IMR-90 (cell line): ENCODE results near the gene AHI1. TPM values are rescaled to one million over a fixed set of nuclear protein-coding genes. Genes with fewer than 3 reads are reported as not detected.

Experiments
- ATAC-seq: fragments of 200-7000 bp; cut with Tn5 transposase; 2 replicates; pipeline ENCODE4 v1.9.1; 2020; ENCODE audit warnings: low read depth, mild to moderate bottlenecking, moderate library complexity
- BruUV-seq: library from RNA; stranded (reverse); fragments of 400-500 nt; replicated peaks from 2 replicates; lab custom pipeline; 2021; lab: Mats Ljungman, UMichigan
- CTCF ChIA-PET: fragments of 300-600 bp; formaldehyde crosslinking; extraction: SDS; loops from one replicate; lab custom pipeline; 2021; ENCODE audit warnings: antibody characterized with exemption; lab: Yijun Ruan, JAX
- POLR2A ChIA-PET: fragments of 300-600 bp; sonication (Branson Sonifier 250); formaldehyde crosslinking; loops from one replicate; lab custom pipeline; 2022; ENCODE audit warnings: antibody characterized with exemption; ENCODE audit not compliant: unreplicated experiment; lab: Charles Lee
- DNase-seq: peaks from one replicate; pipeline ENCODE4 v3.0.0; 2013
- H2AFZ ChIP-seq: replicated peaks from 2 replicates; pipeline ENCODE3; 2013; ENCODE audit warnings: low read length, mild to moderate bottlenecking; ENCODE audit not compliant: poor library complexity
- H2AK5ac ChIP-seq: 2 replicates; pipeline ENCODE4 v1.6.1; 2013; ENCODE audit warnings: low read depth, low read length, inconsistent platforms
- H2AK9ac ChIP-seq: replicated peaks from 2 replicates; pipeline ENCODE3; 2013; ENCODE audit warnings: mild to moderate bottlenecking, low read depth, low read length, moderate library complexity; ENCODE audit not compliant: poor library complexity
- H2BK120ac ChIP-seq: 2 replicates; pipeline ENCODE4 v1.6.1; 2013; ENCODE audit warnings: low read depth, low read length, inconsistent platforms
- H2BK15ac ChIP-seq: 3 replicates; pipeline ENCODE4 v1.6.1; 2013; ENCODE audit warnings: low read depth, low read length, inconsistent platforms
- H2BK20ac ChIP-seq: 2 replicates; pipeline ENCODE4 v1.6.1; 2013; ENCODE audit warnings: low read depth, mild to moderate bottlenecking, inconsistent platforms, low read length, moderate library complexity
- H2BK5ac ChIP-seq: 2 replicates; pipeline ENCODE4 v1.6.1; 2013; ENCODE audit warnings: mild to moderate bottlenecking, low read depth, low read length, inconsistent platforms; ENCODE audit not compliant: poor library complexity, severe bottlenecking
- H3K14ac ChIP-seq: replicated peaks from 2 replicates; pipeline ENCODE4 v1.6.1; 2013; ENCODE audit warnings: low read depth, low read length, inconsistent platforms
- H3K18ac ChIP-seq: 2 replicates; pipeline ENCODE4 v1.6.1; 2013; ENCODE audit warnings: low read depth, low read length, control low read depth
- H3K23ac ChIP-seq: 2 replicates; pipeline ENCODE4 v1.6.1; 2013; ENCODE audit warnings: low read depth, low read length, inconsistent platforms
- H3K27ac ChIP-seq: 2 replicates; pipeline ENCODE4 v1.5.1; 2013; ENCODE audit warnings: mild to moderate bottlenecking, control low read depth, low read length; ENCODE audit not compliant: insufficient read depth
- H3K27me3 ChIP-seq: 2 replicates; pipeline ENCODE4 v1.6.1; 2013; ENCODE audit warnings: low read length; ENCODE audit not compliant: control insufficient read depth, insufficient read depth
- H3K36me3 ChIP-seq: 2 replicates; pipeline ENCODE4 v1.6.1; 2013; ENCODE audit warnings: low read length, mixed read lengths; ENCODE audit not compliant: control insufficient read depth, insufficient read depth
- H3K4ac ChIP-seq: 2 replicates; pipeline ENCODE4 v1.6.1; 2013; ENCODE audit warnings: low read depth, low read length, inconsistent platforms
- H3K4me1 ChIP-seq: 2 replicates; pipeline ENCODE4 v1.6.1; 2013; ENCODE audit warnings: low read length, mixed read lengths; ENCODE audit not compliant: control insufficient read depth, insufficient read depth
- H3K4me2 ChIP-seq: 2 replicates; pipeline ENCODE4 v1.6.1; 2013; ENCODE audit warnings: low read depth, mild to moderate bottlenecking, control low read depth, low read length, moderate library complexity
- H3K4me3 ChIP-seq: 2 replicates; pipeline ENCODE4 v1.5.1; 2013; ENCODE audit warnings: low read depth, mild to moderate bottlenecking, control low read depth, low read length, moderate library complexity; ENCODE audit not compliant: insufficient read depth
- H3K56ac ChIP-seq: 2 replicates; pipeline ENCODE4 v1.6.1; 2013; ENCODE audit warnings: low read length, inconsistent platforms; ENCODE audit not compliant: insufficient read depth; ENCODE audit errors: extremely low read depth
- H3K79me1 ChIP-seq, 2 experiments: 2 replicates each; pipeline ENCODE4 v1.6.1; 2013; ENCODE audit warnings: low read length in 2 of 2, inconsistent platforms in 1 of 2, low read depth in 1 of 2
- H3K9ac ChIP-seq: 2 replicates; pipeline ENCODE4 v1.6.1; 2013; ENCODE audit warnings: low read depth, low read length, control low read depth
- H3K9me1 ChIP-seq: 2 replicates; pipeline ENCODE4 v1.6.1; 2013; ENCODE audit warnings: low read length, inconsistent platforms; ENCODE audit not compliant: insufficient read depth
- H3K9me3 ChIP-seq: 2 replicates; pipeline ENCODE4 v1.6.1; 2013; ENCODE audit warnings: low read length; ENCODE audit not compliant: control insufficient read depth, insufficient read depth
- H4K20me1 ChIP-seq: 2 replicates; pipeline ENCODE4 v1.6.1; 2013; ENCODE audit warnings: low read length, inconsistent platforms; ENCODE audit not compliant: insufficient read depth
- H4K5ac ChIP-seq: 2 replicates; pipeline ENCODE4 v1.6.1; 2013; ENCODE audit warnings: mild to moderate bottlenecking, low read depth, low read length, control low read depth
- H4K8ac ChIP-seq, 2 experiments: 2 replicates each; pipeline ENCODE4 v1.6.1; 2013; ENCODE audit warnings: low read depth in 2 of 2, low read length in 2 of 2, control low read depth in 1 of 2, inconsistent platforms in 1 of 2
- H4K91ac ChIP-seq: 2 replicates; pipeline ENCODE4 v1.6.1; 2013; ENCODE audit warnings: low read depth, low read length, inconsistent platforms; ENCODE audit not compliant: insufficient read depth
- BHLHE40 ChIP-seq: fragments of 150-350 bp; IDR thresholded peaks from 2 replicates; pipeline ENCODE4 v1.6.1; 2016; ENCODE audit warnings: mild to moderate bottlenecking, low read depth, low read length
- CEBPB ChIP-seq: IDR thresholded peaks from 2 replicates; pipeline ENCODE4 v1.6.1; 2012; ENCODE audit warnings: low read depth, low read length, improper control_type of control experiment
- CHD1 ChIP-seq: IDR thresholded peaks from 2 replicates; pipeline ENCODE4 v1.6.1; 2012; ENCODE audit warnings: low read depth, low read length, improper control_type of control experiment
- FOS ChIP-seq: fragments of 150-350 bp; IDR thresholded peaks from 2 replicates; pipeline ENCODE4 v1.6.1; 2016; ENCODE audit warnings: low read depth, low read length
- MAZ ChIP-seq: IDR thresholded peaks from 2 replicates; pipeline ENCODE4 v1.6.1; 2012; ENCODE audit warnings: low read depth, mild to moderate bottlenecking, low read length, improper control_type of control experiment, moderate library complexity, borderline replicate concordance
- MXI1 ChIP-seq: IDR thresholded peaks from 2 replicates; pipeline ENCODE4 v1.6.1; 2012; ENCODE audit warnings: low read depth, mild to moderate bottlenecking, low read length, moderate library complexity, borderline replicate concordance
- NFE2L2 ChIP-seq: fragments of 150-350 bp; IDR thresholded peaks from 2 replicates; pipeline ENCODE4 v1.6.1; 2016; ENCODE audit warnings: low read depth, mild to moderate bottlenecking, low read length
- POLR2A ChIP-seq: IDR thresholded peaks from 2 replicates; pipeline ENCODE4 v1.6.1; 2012; ENCODE audit warnings: mild to moderate bottlenecking, low read depth, low read length
- RAD21 ChIP-seq: IDR thresholded peaks from 2 replicates; pipeline ENCODE4 v1.6.1; 2012; ENCODE audit warnings: low read length, improper control_type of control experiment
- RCOR1 ChIP-seq: IDR thresholded peaks from 2 replicates; pipeline ENCODE4 v1.6.1; 2012; ENCODE audit warnings: mild to moderate bottlenecking, low read length, improper control_type of control experiment; ENCODE audit not compliant: insufficient replicate concordance
- RFX5 ChIP-seq: IDR thresholded peaks from 2 replicates; pipeline ENCODE4 v1.8.0; 2012; ENCODE audit warnings: low read depth, mild to moderate bottlenecking, low read length, moderate library complexity
- SMC3 ChIP-seq: fragments of 150-350 bp; IDR thresholded peaks from 2 replicates; pipeline ENCODE4 v1.6.1; 2016; ENCODE audit warnings: low read depth, mild to moderate bottlenecking, antibody characterized with exemption, low read length, moderate library complexity
- WGBS, 2 experiments: methylation state at CpG; one replicate each; pipeline versions ENCODE4 v1.1.5 to v1.1.7; 2013; ENCODE audit warnings: missing lambda C conversion rate in 2 of 2; ENCODE audit not compliant: insufficient read length in 1 of 2; ENCODE audit errors: extremely low coverage in 2 of 2; 5-methylcytosine and 5-hydroxymethylcytosine counted together
- dilution Hi-C: fragments of 300-500 bp; cut with HindIII; formaldehyde crosslinking; loops from one replicate; pipeline ENCODE4 v1.14.3; 2018; ENCODE audit warnings: low sequenced_read_pairs; ENCODE audit not compliant: unreplicated experiment
- in situ Hi-C: fragments of 300-500 bp; cut with MboI; formaldehyde crosslinking; loops from 3 replicates; pipeline ENCODE4 v1.14.3; 2019; ENCODE audit warnings: low sequenced_read_pairs, inconsistent platforms, mixed read lengths
- intact Hi-C: fragments of 100-400 bp; cut with micrococcal nuclease; formaldehyde crosslinking; loops from 2 replicates; pipeline ENCODE4 v1.10.0; 2022
- polyA plus RNA-seq, 3 experiments: library from polyadenylated mRNA; depleted of rRNA; stranded (reverse); fragments of >200 nt; gene quantifications; 2 replicates each; pipeline ENCODE4 v1.2.3, GENCODE V29; 2012; ENCODE audit warnings: low replicate concordance in 1 of 3
- total RNA-seq: library from RNA; depleted of rRNA; stranded (reverse); fragments of >200 nt; gene quantifications from 2 replicates; pipeline ENCODE4 v1.2.3, GENCODE V29; 2012
- TF ChIP-seq, protein P1 (sequence below): fragments of 150-350 bp; IDR thresholded peaks from 2 replicates; pipeline ENCODE4 v1.6.1; 2016; ENCODE audit warnings: low read depth, mild to moderate bottlenecking, low read length, moderate library complexity, borderline replicate concordance
- TF ChIP-seq, protein P2 (sequence below): fragments of 150-350 bp; IDR thresholded peaks from 2 replicates; pipeline ENCODE4 v1.6.1; 2017; ENCODE audit warnings: mild to moderate bottlenecking, antibody characterized with exemption, low read length, low read depth
- TF ChIP-seq, protein P3 (sequence below): conservative IDR thresholded peaks from 2 replicates; pipeline ENCODE4 v1.5.1; 2012; ENCODE audit warnings: mild to moderate bottlenecking, low read depth, low read length, improper control_type of control experiment

The AHI1 gene
- total and polyA plus RNA-seq, 2 of the 4 experiments (the other 2 are of a cell fraction): 9.5 to 19.4 TPM

DNA sequence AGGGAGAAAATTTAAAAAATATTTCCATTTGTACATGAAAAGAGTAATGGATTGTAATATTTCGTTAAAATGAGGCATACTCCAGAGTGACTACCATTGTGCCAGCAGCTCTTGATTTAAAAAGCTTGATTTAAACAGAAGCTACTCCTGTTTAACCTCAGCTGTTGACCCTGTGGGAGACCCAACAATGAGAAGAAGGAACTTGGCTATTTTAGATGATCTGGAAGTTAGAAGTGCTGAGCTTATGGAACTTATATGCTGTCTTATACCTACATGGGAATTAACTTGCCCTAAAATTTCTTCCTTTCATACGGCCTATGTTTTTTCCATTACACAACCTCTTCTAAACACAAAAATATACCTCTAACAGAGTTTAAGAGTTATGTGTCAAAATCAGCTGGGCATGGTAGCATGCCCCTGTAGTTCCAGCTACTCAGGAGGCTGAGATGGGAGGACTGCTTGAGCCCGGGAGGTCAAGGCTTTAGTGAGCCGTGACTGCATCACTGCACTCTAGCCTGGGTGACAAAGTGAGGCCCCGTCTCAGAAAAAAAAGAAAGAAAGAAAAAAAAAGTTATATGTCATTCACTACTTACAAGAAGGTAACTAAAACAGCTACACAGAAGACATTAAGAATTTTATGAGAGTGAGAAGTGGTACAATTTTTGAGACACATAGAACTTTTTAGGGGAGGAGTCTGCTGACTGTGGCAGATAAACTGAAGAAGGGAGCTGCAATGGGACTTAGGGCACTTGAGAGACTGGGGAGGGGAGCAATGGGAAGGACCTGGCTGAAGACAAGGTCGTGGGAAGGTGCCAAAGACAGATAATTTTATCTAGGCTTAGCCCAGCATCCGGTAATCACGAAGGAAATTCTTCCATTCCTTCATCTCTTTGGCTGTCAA is 176.6 kb downstream of the AHI1 start:
- CTCF ChIA-PET: no interaction called here
- 100% methylated on average over 1 of the region's 8 CpGs; no CpG with 5 or more reads in 1 of the 2 experiments for WGBS, 2 experiments
- TF ChIP-seq CEBPB (no peak), BHLHE40 (no peak), FOS (no peak), SMC3 (no peak), RFX5 (no peak), RAD21 (no peak), MAZ (no peak), POLR2A (no peak), RCOR1 (no peak), CHD1 (no peak), MXI1 (no peak), NFE2L2 (no peak)
- TF ChIP-seq, protein P1, sequence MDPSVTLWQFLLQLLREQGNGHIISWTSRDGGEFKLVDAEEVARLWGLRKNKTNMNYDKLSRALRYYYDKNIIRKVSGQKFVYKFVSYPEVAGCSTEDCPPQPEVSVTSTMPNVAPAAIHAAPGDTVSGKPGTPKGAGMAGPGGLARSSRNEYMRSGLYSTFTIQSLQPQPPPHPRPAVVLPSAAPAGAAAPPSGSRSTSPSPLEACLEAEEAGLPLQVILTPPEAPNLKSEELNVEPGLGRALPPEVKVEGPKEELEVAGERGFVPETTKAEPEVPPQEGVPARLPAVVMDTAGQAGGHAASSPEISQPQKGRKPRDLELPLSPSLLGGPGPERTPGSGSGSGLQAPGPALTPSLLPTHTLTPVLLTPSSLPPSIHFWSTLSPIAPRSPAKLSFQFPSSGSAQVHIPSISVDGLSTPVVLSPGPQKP: no peak
- TF ChIP-seq, protein P2, sequence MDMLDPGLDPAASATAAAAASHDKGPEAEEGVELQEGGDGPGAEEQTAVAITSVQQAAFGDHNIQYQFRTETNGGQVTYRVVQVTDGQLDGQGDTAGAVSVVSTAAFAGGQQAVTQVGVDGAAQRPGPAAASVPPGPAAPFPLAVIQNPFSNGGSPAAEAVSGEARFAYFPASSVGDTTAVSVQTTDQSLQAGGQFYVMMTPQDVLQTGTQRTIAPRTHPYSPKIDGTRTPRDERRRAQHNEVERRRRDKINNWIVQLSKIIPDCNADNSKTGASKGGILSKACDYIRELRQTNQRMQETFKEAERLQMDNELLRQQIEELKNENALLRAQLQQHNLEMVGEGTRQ: no peak
- TF ChIP-seq, protein P3, sequence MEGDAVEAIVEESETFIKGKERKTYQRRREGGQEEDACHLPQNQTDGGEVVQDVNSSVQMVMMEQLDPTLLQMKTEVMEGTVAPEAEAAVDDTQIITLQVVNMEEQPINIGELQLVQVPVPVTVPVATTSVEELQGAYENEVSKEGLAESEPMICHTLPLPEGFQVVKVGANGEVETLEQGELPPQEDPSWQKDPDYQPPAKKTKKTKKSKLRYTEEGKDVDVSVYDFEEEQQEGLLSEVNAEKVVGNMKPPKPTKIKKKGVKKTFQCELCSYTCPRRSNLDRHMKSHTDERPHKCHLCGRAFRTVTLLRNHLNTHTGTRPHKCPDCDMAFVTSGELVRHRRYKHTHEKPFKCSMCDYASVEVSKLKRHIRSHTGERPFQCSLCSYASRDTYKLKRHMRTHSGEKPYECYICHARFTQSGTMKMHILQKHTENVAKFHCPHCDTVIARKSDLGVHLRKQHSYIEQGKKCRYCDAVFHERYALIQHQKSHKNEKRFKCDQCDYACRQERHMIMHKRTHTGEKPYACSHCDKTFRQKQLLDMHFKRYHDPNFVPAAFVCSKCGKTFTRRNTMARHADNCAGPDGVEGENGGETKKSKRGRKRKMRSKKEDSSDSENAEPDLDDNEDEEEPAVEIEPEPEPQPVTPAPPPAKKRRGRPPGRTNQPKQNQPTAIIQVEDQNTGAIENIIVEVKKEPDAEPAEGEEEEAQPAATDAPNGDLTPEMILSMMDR: no peak

More for the DNA sequence above, 176.6 kb downstream of the AHI1 start:
- Histone ChIP-seq H2BK15ac (no peak overlapping the region), H4K20me1 (no peaks in the 10 kb centered on the region), H4K91ac (no peak overlapping the region), H2AK5ac (no peak overlapping the region), H4K8ac (no peak overlapping the region), H2BK20ac (no peak overlapping the region), H3K4me2 (no peak overlapping the region), H3K14ac (no peak overlapping the region), H3K9ac (no peak overlapping the region), H3K4me3 (no peak overlapping the region), H3K23ac (no peak overlapping the region), H2AK9ac (no peak overlapping the region), H3K9me1 (no peaks in the 10 kb centered on the region; the same call in 1 of the 2 replicates), H3K4me1 (no peaks in the 10 kb centered on the region), H2BK120ac (no peak overlapping the region), H3K9me3 (no peaks in the 10 kb centered on the region), H3K27me3 (no peaks in the 10 kb centered on the region), H3K79me1 (no peaks in the 10 kb centered on the region), H4K5ac (no peak overlapping the region), H3K56ac (no peak overlapping the region), H3K36me3 (peaks cover 1% of the 10 kb centered on the region; the same call in 1 of the 2 replicates), H2AFZ (no peak overlapping the region), H3K18ac (no peak overlapping the region), H3K27ac (no peak overlapping the region), H2BK5ac (no peak overlapping the region), H3K4ac (no peak overlapping the region)
- POLR2A ChIA-PET: no interaction called here
- intact Hi-C loops: no loop called here
- dilution Hi-C loops: no loop called here
- in situ Hi-C loops: no loop called here
- DNase-seq: no peak
- no TSS peak for BruUV-seq
- ATAC-seq: no peak
